Upper lobe of right lung (tissue), 1 donor: ENCODE measurements around the gene TFF2. TPM values are rescaled to one million over a fixed set of nuclear protein-coding genes. Genes with fewer than 3 reads are reported as not detected.

Experiments used
- ATAC-seq: fragments of 200-7000 bp; cut with Tn5 transposase; one replicate; pipeline ENCODE4 v1.9.1; 2020; ENCODE audit warnings: mild to moderate bottlenecking, moderate library complexity
- DNase-seq: peaks from one replicate; pipeline ENCODE4 v3.0.0-alpha.2; 2020
- H3K27ac ChIP-seq: fragments of 200-600 bp; one replicate; pipeline ENCODE4 v1.8.0; 2022
- H3K27me3 ChIP-seq: fragments of 200-600 bp; one replicate; pipeline ENCODE4 v1.8.0; 2022; ENCODE audit warnings: mild to moderate bottlenecking
- H3K36me3 ChIP-seq: fragments of 200-600 bp; one replicate; pipeline ENCODE4 v1.8.0; 2022
- H3K4me1 ChIP-seq: fragments of 200-600 bp; one replicate; pipeline ENCODE4 v1.8.0; 2022
- H3K4me3 ChIP-seq: fragments of 200-600 bp; one replicate; pipeline ENCODE4 v1.8.0; 2022; ENCODE audit warnings: mild to moderate bottlenecking
- H3K9me3 ChIP-seq: fragments of 200-600 bp; one replicate; pipeline ENCODE4 v1.8.0; 2022
- intact Hi-C: fragments of 100-400 bp; cut with DNase I; formaldehyde crosslinking; loops from one replicate; pipeline ENCODE4 v1.11.0; 2022
- total RNA-seq: library from RNA; stranded (reverse); fragmentation: NEBNext Ultra II Directional; extraction: Animal tissue kit (Norgen Biotek cat#: 25700); gene quantifications from one replicate; pipeline ENCODE4 v1.2.1, GENCODE V29; 2021
- TF ChIP-seq, protein P1 (sequence below): fragments of 200-600 bp; IDR thresholded peaks from one replicate; pipeline ENCODE4 v1.8.0; 2022; ENCODE audit warnings: antibody characterized with exemption
- donor health status: DM: no; HTN: yes; CAD: no; lungs with severe emphysema.

The TFF2 gene
- total RNA-seq, 1 donor from 2014 or later: not detected

- intact Hi-C loops: no loop called here
- H3K4me3 ChIP-seq: no peak overlapping the region
- H3K4me1 ChIP-seq: no peaks in the 10 kb centered on the region
- ATAC-seq (no peak), DNase-seq (no peak)
- no peak overlapping the region for H3K27ac ChIP-seq
- no peaks in the 10 kb centered on the region for H3K9me3 ChIP-seq
- TF ChIP-seq, protein P1, sequence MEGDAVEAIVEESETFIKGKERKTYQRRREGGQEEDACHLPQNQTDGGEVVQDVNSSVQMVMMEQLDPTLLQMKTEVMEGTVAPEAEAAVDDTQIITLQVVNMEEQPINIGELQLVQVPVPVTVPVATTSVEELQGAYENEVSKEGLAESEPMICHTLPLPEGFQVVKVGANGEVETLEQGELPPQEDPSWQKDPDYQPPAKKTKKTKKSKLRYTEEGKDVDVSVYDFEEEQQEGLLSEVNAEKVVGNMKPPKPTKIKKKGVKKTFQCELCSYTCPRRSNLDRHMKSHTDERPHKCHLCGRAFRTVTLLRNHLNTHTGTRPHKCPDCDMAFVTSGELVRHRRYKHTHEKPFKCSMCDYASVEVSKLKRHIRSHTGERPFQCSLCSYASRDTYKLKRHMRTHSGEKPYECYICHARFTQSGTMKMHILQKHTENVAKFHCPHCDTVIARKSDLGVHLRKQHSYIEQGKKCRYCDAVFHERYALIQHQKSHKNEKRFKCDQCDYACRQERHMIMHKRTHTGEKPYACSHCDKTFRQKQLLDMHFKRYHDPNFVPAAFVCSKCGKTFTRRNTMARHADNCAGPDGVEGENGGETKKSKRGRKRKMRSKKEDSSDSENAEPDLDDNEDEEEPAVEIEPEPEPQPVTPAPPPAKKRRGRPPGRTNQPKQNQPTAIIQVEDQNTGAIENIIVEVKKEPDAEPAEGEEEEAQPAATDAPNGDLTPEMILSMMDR: no peak
- no peaks in the 10 kb centered on the region for H3K36me3 ChIP-seq
- no peaks in the 10 kb centered on the region for H3K27me3 ChIP-seq
Observed at GRCh38 chr21:42346866-42347600, 3.8 kb downstream of the TFF2 start.

GRCh38 chr21:42346441-42346840 lies 4.4 kb downstream of the TFF2 start:
- H3K4me1 ChIP-seq: no peaks in the 10 kb centered on the region
- TF ChIP-seq, protein P1: no peak
- no peaks in the 10 kb centered on the region for H3K9me3 ChIP-seq
- no peak overlapping the region for H3K4me3 ChIP-seq
- H3K36me3 ChIP-seq: no peaks in the 10 kb centered on the region
- no peak for DNase-seq
- no peak overlapping the region for H3K27ac ChIP-seq
- ATAC-seq: no peak
- intact Hi-C loops: no loop called here
- H3K27me3 ChIP-seq: no peaks in the 10 kb centered on the region

DNA sequence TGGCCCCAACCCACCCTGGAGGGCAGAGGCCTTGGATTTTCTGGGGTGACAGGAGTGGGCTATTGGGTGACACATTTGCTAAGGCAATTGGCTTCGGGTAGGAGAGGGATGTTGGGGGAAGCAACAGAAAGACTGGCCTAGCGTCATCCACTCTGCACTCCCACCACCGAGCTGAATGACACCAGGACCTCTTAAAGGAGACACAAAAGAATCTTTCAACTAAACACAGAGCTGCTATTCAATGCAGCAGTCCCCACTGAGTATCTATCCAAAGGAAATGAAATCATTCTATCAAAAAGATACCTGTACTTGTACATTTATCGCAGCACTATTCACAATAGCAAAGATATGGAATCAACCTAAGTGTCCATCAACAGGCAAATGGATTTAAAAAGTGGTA lies 6.2 kb downstream of the TFF2 start:
- Histone ChIP-seq H3K36me3 (no peaks in the 10 kb centered on the region), H3K27ac (no peak overlapping the region), H3K4me1 (no peaks in the 10 kb centered on the region), H3K9me3 (no peaks in the 10 kb centered on the region), H3K27me3 (no peaks in the 10 kb centered on the region), H3K4me3 (no peak overlapping the region)
- TF ChIP-seq, protein P1: no peak
- DNase-seq (no peak), ATAC-seq (no peak)
- intact Hi-C loops: no loop called here

DNA sequence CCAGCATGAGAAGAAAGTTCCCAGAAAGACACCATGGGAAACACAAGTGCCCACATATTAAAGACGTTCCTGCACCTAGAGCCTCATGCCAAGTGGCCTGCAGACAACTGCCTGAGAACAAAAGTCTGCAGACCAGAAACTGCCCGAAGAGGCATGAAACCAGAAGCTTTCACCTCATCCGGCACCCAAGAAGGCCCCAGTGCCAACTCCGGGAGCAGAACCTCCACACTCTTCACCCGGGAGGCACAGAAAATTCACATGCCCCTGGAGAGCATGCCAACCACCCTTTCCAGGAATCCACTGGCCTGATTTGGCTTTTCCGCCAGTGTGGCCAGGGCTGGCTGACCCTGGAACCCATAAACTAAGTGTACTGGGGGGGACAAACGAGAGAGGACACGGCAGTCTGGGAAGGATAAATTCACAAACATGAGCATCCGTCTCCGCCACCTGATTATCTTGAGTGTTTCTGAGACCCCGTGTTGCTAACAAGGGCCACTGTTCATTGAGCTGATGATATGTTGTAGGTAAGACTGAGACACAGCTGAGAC lies 6.8 kb downstream of the TFF2 start:
- H3K27me3 ChIP-seq: no peaks in the 10 kb centered on the region
- ATAC-seq: no peak
- H3K9me3 ChIP-seq: no peaks in the 10 kb centered on the region
- no peak overlapping the region for H3K4me3 ChIP-seq
- intact Hi-C loops: no loop called here
- H3K36me3 ChIP-seq: no peaks in the 10 kb centered on the region
- TF ChIP-seq, protein P1: no peak
- no peaks in the 10 kb centered on the region for H3K4me1 ChIP-seq
- DNase-seq: no peak
- no peak overlapping the region for H3K27ac ChIP-seq

- intact Hi-C loops: no loop called here
- no peak overlapping the region for H3K27ac ChIP-seq
- H3K36me3 ChIP-seq: no peaks in the 10 kb centered on the region
- no peaks in the 10 kb centered on the region for H3K9me3 ChIP-seq
- DNase-seq (no peak), ATAC-seq (no peak)
- no peak overlapping the region for H3K4me3 ChIP-seq
- no peaks in the 10 kb centered on the region for H3K27me3 ChIP-seq
- TF ChIP-seq, protein P1: no peak
- peaks cover under 1% of the 10 kb centered on the region for H3K4me1 ChIP-seq
Observed at GRCh38 chr21:42343556-42343955, 7.2 kb downstream of the TFF2 start.
